K562 (cell line): ENCODE data around the gene TMEM167B. TPM values are rescaled to one million over a fixed set of nuclear protein-coding genes. Genes with fewer than 3 reads are reported as not detected.

ENCODE experiments used
- ARHGAP35 ChIP-seq: fragments of 450-650 bp; IDR thresholded peaks from 2 replicates; pipeline ENCODE4 v1.6.1; 2018; ENCODE audit not compliant: partially characterized antibody
- C11orf30 ChIP-seq: fragments of 450-650 bp; IDR thresholded peaks from 2 replicates; pipeline ENCODE4 v1.6.1; 2016; ENCODE audit warnings: low read depth, mild to moderate bottlenecking
- COPS2 ChIP-seq: fragments of 450-650 bp; conservative IDR thresholded peaks from 2 replicates; pipeline ENCODE4 v1.6.1; 2016; ENCODE audit warnings: mild to moderate bottlenecking, moderate library complexity
- EZH2 ChIP-seq: IDR thresholded peaks from 2 replicates; pipeline ENCODE4 v1.6.1; 2012; ENCODE audit warnings: low read depth, mild to moderate bottlenecking, inconsistent platforms, low read length, borderline replicate concordance
- GATAD2B ChIP-seq: fragments of 450-650 bp; IDR thresholded peaks from 2 replicates; pipeline ENCODE4 v1.6.1; 2017; ENCODE audit warnings: mild to moderate bottlenecking, borderline replicate concordance
- GTF2B ChIP-seq: IDR thresholded peaks from 2 replicates; pipeline ENCODE4 v1.6.1; 2011; ENCODE audit not compliant: insufficient read length; ENCODE audit errors: extremely low read depth
- HNRNPL ChIP-seq: fragments of 200-400 bp; formaldehyde crosslinking; IDR thresholded peaks from 2 replicates; pipeline ENCODE4 v1.6.1; 2017; ENCODE audit warnings: low read depth, mild to moderate bottlenecking, low read length
- KLF1 ChIP-seq: fragments of 450-650 bp; IDR thresholded peaks from 2 replicates; pipeline ENCODE4 v1.6.1; 2016; ENCODE audit warnings: missing genetic modification characterization, missing compliant biosample characterization
- MED1 ChIP-seq: sonication (generic); formaldehyde crosslinking; IDR thresholded peaks from 2 replicates; pipeline ENCODE4 v1.8.1; 2023; ENCODE audit warnings: missing genetic modification reagents, borderline replicate concordance
- PTTG1 ChIP-seq: fragments of 450-650 bp; IDR thresholded peaks from 2 replicates; pipeline ENCODE4 v1.6.1; 2016; ENCODE audit warnings: low read depth, mild to moderate bottlenecking, missing genetic modification characterization, missing compliant biosample characterization
- SREBF1 ChIP-seq: fragments of 150-350 bp; IDR thresholded peaks from 2 replicates; pipeline ENCODE4 v1.6.1; 2014; ENCODE audit warnings: antibody characterized with exemption, low read depth, low read length, borderline replicate concordance
- SRSF9 ChIP-seq: fragments of 200-400 bp; formaldehyde crosslinking; IDR thresholded peaks from 2 replicates; pipeline ENCODE4 v1.6.1; 2017; ENCODE audit warnings: low read depth, low read length, borderline replicate concordance
- TCFL5 ChIP-seq: fragments of 250-450 bp; sonication (Bioruptor Pico); conservative IDR thresholded peaks from 2 replicates; pipeline ENCODE4 v1.6.1; 2021; ENCODE audit warnings: mild to moderate bottlenecking, moderate library complexity, matching md5 sums
- ZBTB1 ChIP-seq: sonication (generic); formaldehyde crosslinking; IDR thresholded peaks from 2 replicates; pipeline ENCODE4 v1.8.1; 2023; ENCODE audit warnings: missing genetic modification reagents, low read depth, mild to moderate bottlenecking, borderline replicate concordance
- ZBTB17 ChIP-seq: fragments of 450-650 bp; formaldehyde crosslinking; IDR thresholded peaks from 2 replicates; pipeline ENCODE4 v1.4.0; 2020; ENCODE audit warnings: mild to moderate bottlenecking
- ZNF143 ChIP-seq: sonication (generic); formaldehyde crosslinking; IDR thresholded peaks from 2 replicates; pipeline ENCODE4 v1.9.0; 2022; ENCODE audit warnings: mild to moderate bottlenecking, missing genetic modification reagents
- ZNF184 ChIP-seq: sonication (generic); formaldehyde crosslinking; IDR thresholded peaks from 2 replicates; pipeline ENCODE4 v1.5.0; 2020; ENCODE audit warnings: missing genetic modification reagents
- ZNF232 ChIP-seq: sonication (generic); formaldehyde crosslinking; IDR thresholded peaks from 2 replicates; pipeline ENCODE4 v1.8.0; 2022; ENCODE audit warnings: mild to moderate bottlenecking, missing genetic modification reagents
- ZNF311 ChIP-seq: fragments of 250-450 bp; sonication (Bioruptor Pico); IDR thresholded peaks from 2 replicates; pipeline ENCODE4 v1.4.0; 2020; ENCODE audit warnings: mild to moderate bottlenecking, moderate library complexity
- ZNF561 ChIP-seq: fragments of 450-650 bp; formaldehyde crosslinking; conservative IDR thresholded peaks from 2 replicates; pipeline ENCODE4 v1.4.0; 2020; ENCODE audit warnings: mild to moderate bottlenecking, moderate library complexity
- ZNF583 ChIP-seq: fragments of 250-450 bp; sonication (Bioruptor Pico); IDR thresholded peaks from 2 replicates; pipeline ENCODE4 v1.4.0; 2020
- ZNF668 ChIP-seq: fragments of 250-450 bp; sonication (Bioruptor Pico); IDR thresholded peaks from 2 replicates; pipeline ENCODE4 v1.8.0; 2022; ENCODE audit warnings: mild to moderate bottlenecking, inconsistent platforms
- polyA plus RNA-seq, 8 experiments: library from polyadenylated mRNA; depleted of rRNA in 4 of 8; stranded (reverse) in 5 of 8; unstranded in 3 of 8; fragments of >200 nt; fragmentation: Nextera tagmentation in 2 of 8; fragmentation: Illumina TruSeq in 1 of 8; extraction: Ambion mirVana in 2 of 8; extraction: Trizol in 1 of 8; gene quantifications; 2 replicates each; pipeline versions ENCODE4 v1.2.1 to v1.2.3, GENCODE V29; 2011 to 2014; ENCODE audit warnings: inconsistent platforms in 1 of 8, missing spikeins in 1 of 8
- total RNA-seq, 7 experiments: library from RNA; depleted of rRNA in 6 of 7; stranded (reverse); fragments of >200 nt in 6 of 7; fragmentation: Illumina TruSeq in 2 of 7; extraction: Trizol in 2 of 7; gene quantifications; 2 replicates each; pipeline versions ENCODE4 v1.2.1 to v1.2.3, GENCODE V29; 2011 to 2021; ENCODE audit warnings: low replicate concordance in 1 of 7
- TF ChIP-seq, protein P1 (sequence below): fragments of 250-450 bp; sonication (Bioruptor Pico); IDR thresholded peaks from 2 replicates; pipeline ENCODE4 v1.4.0; 2020; ENCODE audit warnings: mild to moderate bottlenecking, moderate library complexity
- TF ChIP-seq, protein P2 (sequence below): fragments of 450-650 bp; IDR thresholded peaks from 2 replicates; pipeline ENCODE4 v1.6.1; 2018; ENCODE audit warnings: mild to moderate bottlenecking, low read depth; ENCODE audit not compliant: partially characterized antibody

The TMEM167B gene
- total and polyA plus RNA-seq, 9 of the 15 experiments (the other 6 are each of a cell fraction or from before 2014, with no cell fraction given), result 17.2 to 36.4 (median 32.2) TPM

- TF ChIP-seq, protein P1, sequence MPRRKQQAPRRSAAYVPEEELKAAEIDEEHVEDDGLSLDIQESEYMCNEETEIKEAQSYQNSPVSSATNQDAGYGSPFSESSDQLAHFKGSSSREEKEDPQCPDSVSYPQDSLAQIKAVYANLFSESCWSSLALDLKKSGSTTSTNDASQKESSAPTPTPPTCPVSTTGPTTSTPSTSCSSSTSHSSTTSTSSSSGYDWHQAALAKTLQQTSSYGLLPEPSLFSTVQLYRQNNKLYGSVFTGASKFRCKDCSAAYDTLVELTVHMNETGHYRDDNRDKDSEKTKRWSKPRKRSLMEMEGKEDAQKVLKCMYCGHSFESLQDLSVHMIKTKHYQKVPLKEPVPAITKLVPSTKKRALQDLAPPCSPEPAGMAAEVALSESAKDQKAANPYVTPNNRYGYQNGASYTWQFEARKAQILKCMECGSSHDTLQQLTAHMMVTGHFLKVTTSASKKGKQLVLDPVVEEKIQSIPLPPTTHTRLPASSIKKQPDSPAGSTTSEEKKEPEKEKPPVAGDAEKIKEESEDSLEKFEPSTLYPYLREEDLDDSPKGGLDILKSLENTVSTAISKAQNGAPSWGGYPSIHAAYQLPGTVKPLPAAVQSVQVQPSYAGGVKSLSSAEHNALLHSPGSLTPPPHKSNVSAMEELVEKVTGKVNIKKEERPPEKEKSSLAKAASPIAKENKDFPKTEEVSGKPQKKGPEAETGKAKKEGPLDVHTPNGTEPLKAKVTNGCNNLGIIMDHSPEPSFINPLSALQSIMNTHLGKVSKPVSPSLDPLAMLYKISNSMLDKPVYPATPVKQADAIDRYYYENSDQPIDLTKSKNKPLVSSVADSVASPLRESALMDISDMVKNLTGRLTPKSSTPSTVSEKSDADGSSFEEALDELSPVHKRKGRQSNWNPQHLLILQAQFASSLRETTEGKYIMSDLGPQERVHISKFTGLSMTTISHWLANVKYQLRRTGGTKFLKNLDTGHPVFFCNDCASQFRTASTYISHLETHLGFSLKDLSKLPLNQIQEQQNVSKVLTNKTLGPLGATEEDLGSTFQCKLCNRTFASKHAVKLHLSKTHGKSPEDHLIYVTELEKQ (CRISPR knock-in tag), result no peak
- TF ChIP-seq C11orf30 (no peak), COPS2 (no peak), ZNF561 (CRISPR knock-in tag) (no peak), ZNF311 (CRISPR knock-in tag) (no peak), SREBF1 (no peak), MED1 (no peak), HNRNPL (no peak), ZNF143 (CRISPR knock-in tag) (no peak), ZNF232 (CRISPR knock-in tag) (no peak), ZNF184 (CRISPR knock-in tag) (no peak), ZNF668 (CRISPR knock-in tag) (no peak; the same call in 1 of the 2 replicates), KLF1 (tag) (no peak), GATAD2B (peak; percentile 57; the same call in 1 of the 2 replicates), ZNF583 (CRISPR knock-in tag) (peak; percentile 60; the same call in 1 of the 2 replicates), GTF2B (no peak), PTTG1 (no peak), EZH2 (no peak), ZBTB17 (no peak), TCFL5 (CRISPR knock-in tag) (no peak), SRSF9 (no peak), ARHGAP35 (no peak), ZBTB1 (no peak)
- TF ChIP-seq, protein P2, sequence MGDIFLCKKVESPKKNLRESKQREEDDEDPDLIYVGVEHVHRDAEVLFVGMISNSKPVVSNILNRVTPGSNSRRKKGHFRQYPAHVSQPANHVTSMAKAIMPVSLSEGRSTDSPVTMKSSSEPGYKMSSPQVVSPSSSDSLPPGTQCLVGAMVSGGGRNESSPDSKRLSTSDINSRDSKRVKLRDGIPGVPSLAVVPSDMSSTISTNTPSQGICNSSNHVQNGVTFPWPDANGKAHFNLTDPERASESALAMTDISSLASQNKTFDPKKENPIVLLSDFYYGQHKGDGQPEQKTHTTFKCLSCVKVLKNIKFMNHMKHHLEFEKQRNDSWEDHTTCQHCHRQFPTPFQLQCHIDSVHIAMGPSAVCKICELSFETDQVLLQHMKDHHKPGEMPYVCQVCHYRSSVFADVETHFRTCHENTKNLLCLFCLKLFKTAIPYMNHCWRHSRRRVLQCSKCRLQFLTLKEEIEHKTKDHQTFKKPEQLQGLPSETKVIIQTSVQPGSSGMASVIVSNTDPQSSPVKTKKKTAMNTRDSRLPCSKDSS, result no peak
Observed at GRCh38 chr1:109134423-109134822, 43.9 kb downstream of the TMEM167B start (continued).
